ES-I3 (cell line): ENCODE data around the gene ADAMTS6.

Experiments
- H3K36me3 ChIP-seq: 2 replicates; pipeline ENCODE4 v1.6.1; 2013; ENCODE audit warnings: mild to moderate bottlenecking, low read length, control low read depth, moderate library complexity; ENCODE audit not compliant: insufficient read depth
- H3K4me1 ChIP-seq: 2 replicates; pipeline ENCODE4 v1.6.1; 2013; ENCODE audit warnings: mild to moderate bottlenecking, control low read depth, low read length; ENCODE audit not compliant: insufficient read depth
- H3K9ac ChIP-seq: 2 replicates; pipeline ENCODE4 v1.6.1; 2013; ENCODE audit warnings: low read depth, mild to moderate bottlenecking, low read length, moderate library complexity
- H3K9me3 ChIP-seq: 2 replicates; pipeline ENCODE4 v1.6.1; 2013; ENCODE audit warnings: mild to moderate bottlenecking, low read length, moderate library complexity; ENCODE audit not compliant: control insufficient read depth, insufficient read depth

The ADAMTS6 gene

DNA sequence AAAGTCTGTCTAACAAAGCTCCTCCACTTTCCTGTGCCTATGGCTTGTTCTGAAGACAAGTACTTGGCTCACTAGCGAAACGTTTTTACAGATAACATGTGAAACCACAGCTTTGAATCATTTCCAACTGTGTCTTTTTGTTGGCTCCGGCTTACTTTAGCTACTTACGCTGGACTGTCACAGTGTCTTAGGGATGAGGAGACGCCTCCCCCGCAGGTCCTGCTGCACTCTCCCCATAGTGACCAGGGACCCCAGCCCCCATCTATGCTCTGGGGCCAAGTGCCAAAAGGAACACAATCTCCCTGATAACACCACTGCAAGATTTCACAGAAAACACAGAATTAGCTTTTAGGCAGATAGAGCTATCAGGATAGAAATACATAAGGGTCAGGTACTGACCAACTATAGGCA lies 219.1 kb downstream of the ADAMTS6 start:
- H3K36me3 ChIP-seq: no peaks in the 10 kb centered on the region

GRCh38 chr5:65262096-65262495 lies 219.6 kb downstream of the ADAMTS6 start:
- Histone ChIP-seq H3K9ac (no peak overlapping the region), H3K36me3 (no peaks in the 10 kb centered on the region), H3K4me1 (peaks cover 28% of the 10 kb centered on the region), H3K9me3 (no peaks in the 10 kb centered on the region)

More for the DNA sequence above, 219.1 kb downstream of the ADAMTS6 start:
- no peak overlapping the region for H3K9ac ChIP-seq
- H3K4me1 ChIP-seq: peaks cover 28% of the 10 kb centered on the region
- no peaks in the 10 kb centered on the region for H3K9me3 ChIP-seq

DNA sequence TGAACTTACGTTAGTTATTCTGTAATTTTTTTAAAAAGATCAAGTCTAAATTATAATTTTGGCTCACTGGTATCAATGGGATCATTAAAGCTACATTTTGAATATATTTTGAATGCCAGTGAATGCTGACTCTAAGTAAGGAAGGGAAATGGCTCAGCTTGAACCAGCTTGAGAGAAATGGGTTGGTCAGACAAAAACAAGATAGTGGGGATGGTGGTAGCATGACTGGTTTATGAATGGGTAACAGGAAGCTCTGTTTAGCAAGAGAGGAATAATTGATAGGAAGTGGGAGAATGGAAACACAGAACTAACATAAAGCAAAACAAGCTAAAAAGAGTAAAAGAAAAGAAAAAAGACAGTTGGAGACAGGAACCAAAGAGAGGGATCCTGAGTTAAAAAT lies 220.2 kb downstream of the ADAMTS6 start:
- H3K9me3 ChIP-seq: no peaks in the 10 kb centered on the region
- peaks cover 28% of the 10 kb centered on the region for H3K4me1 ChIP-seq
- no peaks in the 10 kb centered on the region for H3K36me3 ChIP-seq
- no peak overlapping the region for H3K9ac ChIP-seq

- H3K4me1 ChIP-seq: no peaks in the 10 kb centered on the region
- no peaks in the 10 kb centered on the region for H3K9me3 ChIP-seq
- no peaks in the 10 kb centered on the region for H3K36me3 ChIP-seq
- no peak overlapping the region for H3K9ac ChIP-seq
These were observed 226.4 kb downstream of the ADAMTS6 start for GRCh38 chr5:65255294-65255693.

DNA sequence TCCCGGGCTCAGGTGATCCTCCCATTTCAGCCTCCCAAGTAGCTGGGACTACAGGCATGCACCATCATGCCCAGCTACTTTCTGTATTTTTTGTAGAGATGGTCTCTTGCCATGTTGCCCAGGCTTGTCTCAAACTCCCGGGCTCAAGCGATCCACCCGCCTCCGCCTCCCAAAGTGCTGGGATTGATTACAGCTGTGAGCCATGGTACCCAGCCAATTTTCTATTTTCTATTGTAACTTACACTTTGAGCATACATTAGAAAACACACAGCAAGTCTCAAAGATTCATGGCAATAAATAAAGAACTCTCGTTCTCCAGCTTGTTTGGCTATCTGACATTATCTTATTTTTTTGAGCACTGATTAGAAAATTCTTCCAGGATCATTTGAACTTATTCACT lies 228.7 kb downstream of the ADAMTS6 start:
- no peak overlapping the region for H3K9ac ChIP-seq
- H3K36me3 ChIP-seq: no peaks in the 10 kb centered on the region
- no peaks in the 10 kb centered on the region for H3K4me1 ChIP-seq
- no peaks in the 10 kb centered on the region for H3K9me3 ChIP-seq

- Histone ChIP-seq H3K36me3 (no peaks in the 10 kb centered on the region), H3K9ac (no peak overlapping the region), H3K4me1 (no peaks in the 10 kb centered on the region), H3K9me3 (no peaks in the 10 kb centered on the region)
These were observed 232.8 kb downstream of the ADAMTS6 start for GRCh38 chr5:65248896-65249295.

DNA sequence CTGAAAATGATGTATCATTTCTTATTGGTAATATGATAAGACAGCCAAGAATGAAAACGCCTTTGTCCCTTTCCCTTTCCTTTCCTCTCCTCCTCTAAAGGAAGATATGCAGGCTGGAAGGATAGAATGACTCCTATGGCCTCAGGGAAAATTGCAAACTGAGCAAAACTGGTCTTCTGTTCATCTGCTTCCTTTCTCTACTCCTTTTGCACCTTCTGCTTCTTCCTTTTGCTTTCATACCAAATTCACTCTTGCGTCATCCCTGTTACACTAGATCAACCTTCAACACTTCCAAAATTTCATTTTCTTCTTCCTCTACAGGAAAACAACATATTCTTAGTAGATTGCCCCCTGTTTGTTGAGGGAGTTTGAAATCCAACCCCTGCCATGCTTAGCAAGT lies 234.1 kb downstream of the ADAMTS6 start:
- no peaks in the 10 kb centered on the region for H3K4me1 ChIP-seq
- H3K9ac ChIP-seq: no peak overlapping the region
- H3K36me3 ChIP-seq: no peaks in the 10 kb centered on the region
- H3K9me3 ChIP-seq: no peaks in the 10 kb centered on the region

DNA sequence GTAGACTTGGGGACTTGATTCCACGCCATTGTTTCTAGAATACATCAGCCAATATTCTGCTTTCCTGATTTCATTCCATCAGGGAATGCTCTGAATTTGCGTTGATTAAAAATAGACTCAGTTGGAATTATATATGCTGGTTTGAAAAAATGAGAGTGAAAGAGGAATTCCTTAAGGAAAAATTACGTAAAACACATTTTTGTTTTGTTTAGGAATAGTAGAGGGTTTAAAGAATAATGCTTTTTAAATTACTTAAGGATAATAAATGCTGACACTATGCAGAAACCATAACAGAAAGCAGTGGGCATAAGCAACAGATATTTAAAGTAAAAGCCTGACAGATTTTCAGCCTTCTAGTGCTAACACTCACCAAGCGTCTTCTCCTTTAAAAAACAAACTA lies 235.0 kb downstream of the ADAMTS6 start:
- no peaks in the 10 kb centered on the region for H3K36me3 ChIP-seq
- no peak overlapping the region for H3K9ac ChIP-seq
- no peaks in the 10 kb centered on the region for H3K9me3 ChIP-seq
- H3K4me1 ChIP-seq: no peaks in the 10 kb centered on the region

- Histone ChIP-seq H3K36me3 (no peaks in the 10 kb centered on the region), H3K9me3 (no peaks in the 10 kb centered on the region)
These were observed 237.7 kb downstream of the ADAMTS6 start for GRCh38 chr5:65244031-65244430.

DNA sequence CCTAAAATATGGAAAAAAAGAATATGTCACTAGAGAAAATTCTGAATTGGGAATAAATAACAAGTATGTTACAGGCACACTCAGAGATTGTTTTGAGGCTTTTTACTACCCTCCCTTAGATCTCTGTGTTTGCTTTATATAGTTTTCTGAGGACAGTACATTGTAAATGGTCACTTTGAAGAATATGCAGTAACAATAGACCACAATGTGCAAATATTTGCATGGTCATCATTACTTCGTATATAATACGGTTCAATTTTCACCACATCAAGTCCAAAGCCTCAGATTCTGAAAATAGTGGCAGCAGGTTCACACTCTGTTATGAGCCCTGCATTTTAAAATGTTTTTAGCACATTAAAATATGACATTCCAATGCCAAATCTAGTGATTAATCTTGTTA lies 238.6 kb downstream of the ADAMTS6 start:
- no peaks in the 10 kb centered on the region for H3K36me3 ChIP-seq
- H3K9ac ChIP-seq: no peak overlapping the region
- H3K4me1 ChIP-seq: no peaks in the 10 kb centered on the region
- H3K9me3 ChIP-seq: no peaks in the 10 kb centered on the region

More at GRCh38 chr5:65244031-65244430, 237.7 kb downstream of the ADAMTS6 start:
- H3K9ac ChIP-seq: no peak overlapping the region
- no peaks in the 10 kb centered on the region for H3K4me1 ChIP-seq

GRCh38 chr5:65229841-65230240 lies 251.9 kb downstream of the ADAMTS6 start:
- no peaks in the 10 kb centered on the region for H3K4me1 ChIP-seq
- no peak overlapping the region for H3K9ac ChIP-seq
- H3K36me3 ChIP-seq: no peaks in the 10 kb centered on the region
- peaks cover 14% of the 10 kb centered on the region; the same call in 1 of the 2 replicates for H3K9me3 ChIP-seq

- no peaks in the 10 kb centered on the region for H3K9me3 ChIP-seq
- no peaks in the 10 kb centered on the region for H3K36me3 ChIP-seq
- peaks cover 7% of the 10 kb centered on the region for H3K4me1 ChIP-seq
- H3K9ac ChIP-seq: no peak overlapping the region
These were observed 267.7 kb downstream of the ADAMTS6 start for GRCh38 chr5:65213921-65214525.

DNA sequence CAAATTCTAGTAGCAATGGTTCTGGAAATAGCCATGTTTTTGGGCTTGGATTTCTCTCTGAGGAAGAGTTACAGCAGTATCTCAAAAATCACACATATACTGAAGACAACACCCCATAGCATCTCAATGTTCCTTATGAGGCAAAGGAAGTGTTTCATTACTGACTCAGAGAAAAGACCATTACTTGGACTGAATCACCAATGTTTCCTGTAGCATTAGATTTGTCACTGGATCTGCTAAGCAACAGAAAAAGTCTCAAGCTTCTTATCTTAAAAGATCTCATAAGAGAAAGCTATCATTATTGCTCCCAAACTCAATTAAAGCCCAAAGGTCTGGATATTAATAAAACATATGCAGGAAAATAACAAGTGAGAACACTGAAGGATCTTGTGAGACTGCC lies 272.4 kb downstream of the ADAMTS6 start:
- no peak overlapping the region for H3K9ac ChIP-seq

GRCh38 chr5:65204966-65205365 lies 276.8 kb downstream of the ADAMTS6 start:
- no peaks in the 10 kb centered on the region for H3K9me3 ChIP-seq
- no peaks in the 10 kb centered on the region for H3K4me1 ChIP-seq
- H3K9ac ChIP-seq: no peak overlapping the region
- H3K36me3 ChIP-seq: no peaks in the 10 kb centered on the region

More for the DNA sequence above, 272.4 kb downstream of the ADAMTS6 start:
- Histone ChIP-seq H3K36me3 (no peaks in the 10 kb centered on the region), H3K9me3 (no peaks in the 10 kb centered on the region), H3K4me1 (no peaks in the 10 kb centered on the region)

DNA sequence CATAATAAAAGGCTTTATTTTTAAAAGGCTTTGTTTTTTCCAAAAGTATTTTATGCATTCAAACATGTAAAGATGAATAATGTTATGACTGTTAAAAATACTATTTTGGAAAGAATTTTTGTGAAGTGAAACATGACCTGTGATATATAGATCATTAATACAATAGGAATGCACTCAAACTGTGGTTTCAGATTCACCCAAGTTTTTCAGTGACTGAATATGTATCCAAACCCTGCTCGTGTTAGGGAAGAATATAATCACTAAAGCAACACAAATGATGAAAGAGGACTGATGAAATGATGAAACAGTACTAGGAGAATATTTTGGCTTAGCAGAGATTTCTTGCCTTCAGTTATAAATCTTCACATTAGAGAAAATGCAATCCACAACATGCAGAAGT lies 278.0 kb downstream of the ADAMTS6 start:
- H3K4me1 ChIP-seq: peaks cover 3% of the 10 kb centered on the region; the same call in 1 of the 2 replicates
- no peak overlapping the region for H3K9ac ChIP-seq
- H3K9me3 ChIP-seq: no peaks in the 10 kb centered on the region
- H3K36me3 ChIP-seq: no peaks in the 10 kb centered on the region
